NCI-H748 treated with DMSO at 0.1 percent for 48 hours (cell line): Measurements from ENCODE around the gene TBCE.
"Not testable (repeated sequence)": the region's sequence is repeated elsewhere in the genome, so short reads cannot be mapped to it uniquely, and the experiment has no call there.

Experiments
- DNase-seq: peaks from one replicate; lab custom pipeline; 2025; lab: John Stamatoyannopoulos, UW

TBCE gene

DNA sequence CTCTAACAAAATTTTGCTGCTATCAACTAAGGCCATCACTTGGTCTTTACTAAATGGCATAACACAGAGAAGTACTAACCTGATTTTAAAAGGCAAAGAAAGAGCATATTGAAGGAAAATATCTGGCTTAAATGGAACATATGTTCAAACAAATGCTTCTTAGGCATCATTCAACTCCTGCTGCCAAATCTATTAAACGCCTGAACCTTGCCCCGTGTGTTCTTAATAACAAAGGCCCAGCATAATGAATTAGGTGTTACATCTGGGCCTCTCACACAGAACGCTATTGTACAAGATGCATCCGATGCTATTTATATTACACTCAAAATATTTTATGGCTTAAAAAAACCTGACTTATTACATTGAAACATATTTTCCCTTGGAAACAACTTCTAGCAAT is 88.6 kb downstream of the TBCE start:
- no peak for DNase-seq

GRCh38 chr1:235457856-235458255 is 90.6 kb downstream of the TBCE start:
- not testable (repeated sequence) for DNase-seq

GRCh38 chr1:235460770-235461169 is 93.5 kb downstream of the TBCE start:
- DNase-seq, result no peak

DNA sequence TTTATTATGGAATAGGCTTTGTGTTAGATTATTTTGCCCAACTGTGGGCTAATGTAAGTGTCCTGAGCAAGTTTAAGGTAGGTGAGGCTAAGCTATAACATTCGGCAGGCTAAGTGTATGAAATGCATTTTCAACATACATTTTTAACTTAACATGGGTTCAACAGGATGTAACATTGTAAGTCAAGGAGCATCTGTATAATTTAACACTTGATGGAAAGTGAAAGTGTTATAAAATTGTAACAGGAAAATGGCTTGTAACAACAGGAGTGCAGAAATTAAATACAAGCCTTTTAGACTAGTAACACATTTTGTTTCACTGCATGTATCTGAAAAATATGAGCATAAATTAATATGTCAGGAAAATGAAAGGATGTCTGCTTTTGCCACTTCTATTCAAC is 94.7 kb downstream of the TBCE start:
- DNase-seq, result no peak

DNA sequence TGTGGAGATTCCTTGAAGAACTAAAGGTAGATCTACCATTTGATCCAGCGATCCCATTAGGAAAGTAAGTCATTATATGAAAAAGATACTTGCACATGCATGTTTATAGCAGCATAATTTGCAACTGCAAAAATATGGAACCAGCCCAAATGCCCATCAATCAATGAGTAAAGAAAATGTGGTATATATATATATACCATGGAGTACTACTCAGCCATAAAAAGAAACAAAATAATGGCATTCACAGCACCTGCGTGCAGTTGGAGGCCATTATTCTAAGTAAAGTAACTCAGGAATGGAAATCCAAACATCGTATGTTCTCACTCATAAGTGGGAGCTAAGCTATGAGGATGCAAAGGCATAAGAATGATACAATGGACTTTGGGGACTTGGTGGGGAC is 95.6 kb downstream of the TBCE start:
- not testable (repeated sequence) for DNase-seq

GRCh38 chr1:235465066-235465465 is 97.8 kb downstream of the TBCE start:
- DNase-seq, result no peak

DNA sequence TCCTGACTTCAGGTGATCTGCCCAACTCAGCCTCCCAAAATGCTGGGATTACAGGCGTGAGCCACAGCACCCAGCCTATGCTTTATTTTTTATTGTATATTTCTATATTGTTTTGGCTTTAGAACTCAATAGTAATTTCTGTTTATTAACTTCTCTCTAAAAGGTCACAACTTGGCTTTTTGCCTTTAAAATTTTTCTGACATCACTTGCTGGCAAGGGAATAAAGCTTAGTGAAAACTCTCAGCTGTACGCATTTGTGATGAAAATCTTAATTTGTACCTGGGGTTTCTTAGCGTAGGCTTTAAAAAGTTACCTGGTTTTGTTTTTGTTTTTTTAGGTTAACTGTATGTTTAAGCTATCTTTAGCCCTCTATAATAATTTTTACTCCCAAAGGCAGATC is 100.8 kb downstream of the TBCE start:
- DNase-seq, result no peak

GRCh38 chr1:235468970-235469369 is 101.7 kb downstream of the TBCE start:
- no peak for DNase-seq

DNA sequence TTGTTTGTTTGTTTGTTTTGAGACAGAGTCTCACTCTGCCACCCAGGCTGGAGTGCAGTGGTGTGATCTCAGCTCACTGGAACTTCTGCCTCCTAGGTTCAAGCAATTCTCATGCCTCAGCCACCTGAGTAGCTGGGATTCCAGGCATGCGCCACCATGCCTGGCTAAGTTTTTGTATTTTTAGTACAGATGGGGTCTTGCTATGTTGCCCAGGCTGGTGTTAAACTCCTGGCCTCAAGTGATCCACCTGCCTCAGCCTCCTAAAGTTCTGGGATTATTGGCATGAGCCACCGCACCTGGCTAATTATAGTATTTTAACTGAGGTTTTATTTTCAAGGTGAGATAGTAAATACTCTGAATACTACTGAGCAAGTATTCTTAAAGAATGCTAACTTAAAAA is 102.7 kb downstream of the TBCE start:
- DNase-seq, result not testable (repeated sequence)

DNA sequence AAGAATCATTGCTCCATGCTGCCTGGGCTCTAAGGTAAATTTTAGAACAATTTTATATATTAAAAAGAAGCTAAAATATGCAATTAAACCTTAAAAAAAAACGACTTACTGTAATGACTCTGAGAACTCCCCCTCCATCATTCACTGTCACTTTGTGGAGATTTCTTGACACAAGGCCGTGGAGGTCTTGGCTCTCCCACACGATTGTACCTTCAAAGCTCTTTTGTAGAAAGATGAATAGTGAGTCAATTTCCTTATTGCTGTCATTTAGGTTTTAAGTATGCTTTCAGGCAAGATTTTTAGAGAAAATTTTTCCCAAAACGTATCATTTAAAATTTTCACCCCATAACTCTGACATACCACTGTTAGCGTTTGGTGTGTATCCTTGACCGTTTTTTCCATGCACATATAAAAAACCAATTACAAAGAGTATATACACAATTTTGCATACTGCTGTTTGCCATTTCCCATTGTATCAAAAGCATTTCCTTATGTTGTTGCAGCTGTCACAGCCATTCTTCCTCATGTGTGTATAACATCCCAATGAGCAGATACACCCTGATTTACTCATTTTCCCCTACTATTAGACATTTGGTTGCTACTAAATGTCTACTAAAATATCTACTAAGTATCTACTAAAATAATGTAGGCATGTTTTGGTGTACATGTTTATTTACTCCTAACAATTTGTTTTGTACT is 103.7 kb downstream of the TBCE start:
- DNase-seq, result no peak

- no peak for DNase-seq
Observed at GRCh38 chr1:235473806-235474205, 106.6 kb downstream of the TBCE start.

DNA sequence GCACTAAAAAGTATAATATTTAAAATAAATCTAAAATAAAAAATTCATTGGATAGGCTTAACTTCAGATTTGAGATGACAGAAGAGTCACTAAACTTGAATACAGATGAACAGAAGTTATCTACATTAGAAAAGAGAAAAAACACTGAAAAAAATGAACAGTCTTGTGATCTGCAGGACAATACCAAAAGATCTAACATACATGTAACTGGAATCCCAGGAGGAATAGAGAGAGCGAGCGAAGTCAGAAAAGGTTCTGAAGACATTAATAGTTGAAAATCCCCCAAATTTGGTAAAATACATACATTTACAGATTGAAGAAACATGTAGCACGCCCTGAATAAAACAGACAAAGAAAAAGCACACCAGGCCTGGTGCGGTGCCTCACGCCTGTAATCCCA is 115.9 kb downstream of the TBCE start:
- DNase-seq, result no peak

DNA sequence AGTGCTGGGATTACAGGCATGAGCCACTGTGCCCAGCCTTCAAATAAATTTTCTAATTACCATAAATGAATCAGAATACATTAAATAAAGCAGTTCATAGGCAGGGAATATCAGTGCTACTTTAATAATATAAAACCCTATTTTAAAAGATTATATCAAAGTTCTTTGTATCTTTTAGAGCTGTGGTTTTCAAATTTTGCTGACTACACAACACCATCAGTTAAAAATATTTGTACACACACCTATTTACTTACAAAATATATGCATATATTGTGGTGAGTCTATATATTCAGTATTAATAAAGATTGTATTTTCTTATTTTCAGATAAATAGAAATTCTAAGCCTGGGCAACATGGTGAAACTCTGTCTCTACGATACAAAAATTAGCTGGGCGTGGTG is 118.3 kb downstream of the TBCE start:
- DNase-seq, result no peak

DNA sequence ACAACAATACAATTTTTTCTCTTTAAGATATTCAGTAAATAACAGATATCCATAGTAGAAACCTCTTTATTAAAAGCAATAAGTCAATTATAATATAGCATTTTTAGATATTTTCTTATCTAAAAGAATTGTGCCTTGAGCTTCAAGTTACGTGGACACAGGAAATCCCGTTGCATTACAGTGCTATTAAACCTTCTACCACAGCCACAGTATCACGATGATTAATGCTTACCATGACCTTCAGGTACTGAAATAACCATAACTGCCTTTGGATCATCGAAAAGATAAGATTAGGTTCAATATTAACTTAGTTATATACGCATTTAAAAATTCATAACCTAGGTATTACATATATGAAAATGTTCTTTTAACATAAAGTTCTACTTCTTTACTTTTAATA is 119.1 kb downstream of the TBCE start:
- DNase-seq, result no peak

- no peak for DNase-seq
Observed at GRCh38 chr1:235491644-235492043, 124.4 kb downstream of the TBCE start.

GRCh38 chr1:235494531-235494930 is 127.3 kb downstream of the TBCE start:
- no peak for DNase-seq

- DNase-seq, result no peak
Observed at GRCh38 chr1:235495030-235495429, 127.8 kb downstream of the TBCE start.

GRCh38 chr1:235495551-235495950 is 128.3 kb downstream of the TBCE start:
- no peak for DNase-seq

DNA sequence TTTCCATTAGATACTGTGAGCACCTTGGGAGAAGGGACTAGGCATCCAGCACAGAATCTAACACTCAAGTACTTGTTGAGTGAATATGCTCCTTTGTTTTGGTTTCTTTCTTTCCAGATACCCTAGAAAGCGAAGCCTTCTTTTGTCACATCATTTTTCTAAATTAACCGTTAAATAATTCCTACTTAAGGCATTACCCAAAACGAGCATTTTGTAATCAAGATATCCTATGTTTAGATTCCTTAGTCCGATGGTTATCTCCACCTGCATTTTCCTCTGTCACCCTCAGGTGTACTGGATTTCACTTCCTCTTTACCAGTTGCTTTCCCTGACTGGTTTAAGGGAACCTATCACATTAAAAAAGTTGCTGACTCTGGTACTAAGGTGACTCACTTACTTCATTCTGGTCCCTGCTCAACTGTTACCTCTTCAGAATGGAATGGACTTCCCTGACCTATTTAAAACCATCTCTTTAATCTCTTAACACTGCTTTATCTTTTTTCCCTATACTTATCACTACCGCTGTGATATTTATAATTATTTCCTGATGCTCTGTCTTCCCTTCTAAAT is 133.8 kb downstream of the TBCE start:
- DNase-seq, result no peak
